ENCODE measurements around the gene CNGB1.
A peak's percentile ranks its signal among the peaks of the same experiment; 100 is the strongest.

The CNGB1 gene

GRCh38 chr16:57971848-57972247 is 920 bp upstream of the CNGB1 start:
- ATAC-seq = no peak

GRCh38 chr16:57970319-57970718 is 609 bp downstream of the CNGB1 start:
- no peak for ATAC-seq

GRCh38 chr16:57969451-57970123 is 1.3 kb downstream of the CNGB1 start:
- ATAC-seq = no peak

- ATAC-seq = no peak
Observed at GRCh38 chr16:57967916-57968315, 3.0 kb downstream of the CNGB1 start.

GRCh38 chr16:57966986-57967385 is 3.9 kb downstream of the CNGB1 start:
- no peak for ATAC-seq

- ATAC-seq = no peak
Observed at GRCh38 chr16:57966204-57966771, 4.6 kb downstream of the CNGB1 start.

- no peak for ATAC-seq
Observed at GRCh38 chr16:57964157-57964700, 6.7 kb downstream of the CNGB1 start.

GRCh38 chr16:57962756-57963155 is 8.2 kb downstream of the CNGB1 start:
- ATAC-seq = no peak

GRCh38 chr16:57962046-57962445 is 8.9 kb downstream of the CNGB1 start:
- ATAC-seq = no peak

GRCh38 chr16:57961538-57961937 is 9.4 kb downstream of the CNGB1 start:
- no peak for ATAC-seq

- no peak for ATAC-seq
Observed at GRCh38 chr16:57960826-57961472, 10.0 kb downstream of the CNGB1 start.

- ATAC-seq = no peak
Observed at GRCh38 chr16:57960310-57960709, 10.6 kb downstream of the CNGB1 start.

- ATAC-seq = no peak
Observed at GRCh38 chr16:57959804-57960203, 11.1 kb downstream of the CNGB1 start.

GRCh38 chr16:57959121-57959520 is 11.8 kb downstream of the CNGB1 start:
- no peak for ATAC-seq

- no peak for ATAC-seq
Observed at GRCh38 chr16:57958544-57958943, 12.4 kb downstream of the CNGB1 start.

- no peak for ATAC-seq
Observed at GRCh38 chr16:57957673-57958392, 13.1 kb downstream of the CNGB1 start.

- no peak for ATAC-seq
Observed at GRCh38 chr16:57956924-57957672, 13.8 kb downstream of the CNGB1 start.

- peak in 1 of 2 donors; percentile 27 for ATAC-seq
Observed at GRCh38 chr16:57956270-57956808, 14.6 kb downstream of the CNGB1 start.

- ATAC-seq = no peak
Observed at GRCh38 chr16:57955572-57956188, 15.2 kb downstream of the CNGB1 start.

GRCh38 chr16:57953857-57954256 is 17.1 kb downstream of the CNGB1 start:
- no peak for ATAC-seq

GRCh38 chr16:57952909-57953308 is 18.0 kb downstream of the CNGB1 start:
- ATAC-seq = no peak
